CD4-positive, alpha-beta memory T cell (primary cell): ENCODE data around the gene CSAG2. TPM values are rescaled to one million over a fixed set of nuclear protein-coding genes. Genes with fewer than 3 reads are reported as not detected.

ENCODE experiments used
- polyA plus RNA-seq, 2 donors: library from polyadenylated mRNA; unstranded; fragments of 300-500 nt; fragmentation: Illumina TruSeq; gene quantifications; one replicate each; pipeline ENCODE4 v1.2.3, GENCODE V29; 2021
- total RNA-seq, 2 experiments: library from RNA; stranded (reverse); gene quantifications; one replicate each; pipeline ENCODE4 v1.2.3, GENCODE V29; 2021

CSAG2 gene
- total and polyA plus RNA-seq, 4 experiments from 2014 or later: not detected

Other genes with a start within 250 kb of the CSAG2 start
- gene GABRQ, start 71.4 kb downstream of the CSAG2 start, total RNA-seq: not detected
- gene GABRQ, start 71.4 kb downstream of the CSAG2 start, polyA plus RNA-seq: not detected
- not detected for gene MAGEA3, start 10.5 kb downstream of the CSAG2 start, total RNA-seq
- not detected for gene MAGEA3, start 10.5 kb downstream of the CSAG2 start, polyA plus RNA-seq
- gene MAGEA2B, start 5.4 kb upstream of the CSAG2 start, total RNA-seq: not detected
- gene MAGEA2B, start 5.4 kb upstream of the CSAG2 start, polyA plus RNA-seq: not detected
- not detected for gene CSAG1, start 24.4 kb upstream of the CSAG2 start, total RNA-seq
- not detected for gene CSAG1, start 24.4 kb upstream of the CSAG2 start, polyA plus RNA-seq
- not detected for gene MAGEA12, start 24.5 kb upstream of the CSAG2 start, total RNA-seq
- gene MAGEA12, start 24.5 kb upstream of the CSAG2 start, polyA plus RNA-seq: not detected
- not detected for gene MAGEA2, start 44.6 kb upstream of the CSAG2 start, total RNA-seq
- not detected for gene MAGEA2, start 44.6 kb upstream of the CSAG2 start, polyA plus RNA-seq
- not detected for gene CSAG3, start 49.9 kb upstream of the CSAG2 start, total RNA-seq
- gene CSAG3, start 49.9 kb upstream of the CSAG2 start, polyA plus RNA-seq: not detected
- gene MAGEA6, start 60.4 kb upstream of the CSAG2 start, total RNA-seq: not detected
- not detected for gene MAGEA6, start 60.4 kb upstream of the CSAG2 start, polyA plus RNA-seq
- 1 to 10 TPM; 5.6 to 6.5 TPM for gene CETN2, start 121.5 kb upstream of the CSAG2 start, total RNA-seq
- 10 to 100 TPM; 24.9 to 31.4 TPM for gene CETN2, start 121.5 kb upstream of the CSAG2 start, polyA plus RNA-seq
- 1 to 10 TPM; 6.5 to 7.1 TPM for gene NSDHL, start 121.8 kb upstream of the CSAG2 start, total RNA-seq
- gene NSDHL, start 121.8 kb upstream of the CSAG2 start, polyA plus RNA-seq: 10 to 100 TPM; 15.8 to 20.3 TPM
- 1 to 10 TPM; 2.0 to 2.2 TPM for gene ZNF185, start 188.8 kb upstream of the CSAG2 start, total RNA-seq
- 1 to 10 TPM; 2.7 to 2.9 TPM for gene ZNF185, start 188.8 kb upstream of the CSAG2 start, polyA plus RNA-seq